ENCODE measurements around the gene KDM5A. TPM values are rescaled to one million over a fixed set of nuclear protein-coding genes. Genes with fewer than 3 reads are reported as not detected.

Gene KDM5A
- polyA plus RNA-seq, 1 donor (not counting 4 experiments of a cell fraction or from before 2014, with no cell fraction given): 14.5 TPM

- peaks cover 18 to 26% of the 10 kb centered on the region in 2 experiments for H3K36me3 ChIP-seq (ENCODE audit: control insufficient read depth in 2 of 2, extremely low read depth in 1 of 2, insufficient read depth in 2 of 2, low read length in 2 of 2)
- FAIRE-seq: no peak
- H3K9me3 ChIP-seq (ENCODE audit: control insufficient read depth, low read depth, low read length): no peaks in the 10 kb centered on the region
- no peak overlapping the region for H2AFZ ChIP-seq (ENCODE audit: control insufficient read depth, low read length)
- dilution Hi-C loops (cut with MboI; ENCODE audit: extremely low pct_ligation_motif_present, low sequenced_read_pairs): no loop called here
- no peak for TF ChIP-seq EZH2 (IDR thresholded peaks at IDR 0.05; ENCODE audit: low read length)
- TF ChIP-seq CTCF (optimal IDR thresholded peaks at IDR 0.05 in 1 of 3, IDR thresholded peaks at IDR 0.05 in 1 of 3, conservative IDR thresholded peaks at IDR 0.05 in 1 of 3; ENCODE audit: extremely low read depth in 1 of 3, insufficient read depth in 2 of 3, low read length in 3 of 3): no peak
- H4K20me1 ChIP-seq (ENCODE audit: control insufficient read depth, extremely low read depth, insufficient read depth, low read length): no peaks in the 10 kb centered on the region
- no peak overlapping the region for H3K4me2 ChIP-seq (ENCODE audit: control insufficient read depth, extremely low read depth, insufficient read depth, low read depth, low read length)
- no peak overlapping the region for H3K4me3 ChIP-seq (ENCODE audit: control insufficient read depth in 2 of 3, extremely low read depth in 1 of 3, insufficient read depth in 2 of 3, low read depth in 1 of 3, low read length in 3 of 3)
- no peaks in the 10 kb centered on the region for H3K9me1 ChIP-seq (ENCODE audit: control insufficient read depth, extremely low read depth, insufficient read depth, low read length)
- no peaks in the 10 kb centered on the region for H3K27me3 ChIP-seq (ENCODE audit: control insufficient read depth, extremely low read depth, insufficient read depth, low read length)
- H3K79me2 ChIP-seq (ENCODE audit: control insufficient read depth, insufficient read depth, low read length): no peaks in the 10 kb centered on the region
- H3K4me1 ChIP-seq (ENCODE audit: control insufficient read depth, extremely low read depth, insufficient read depth, low read length): no peaks in the 10 kb centered on the region
- DNase-seq (ENCODE audit: low read depth, low spot score): no peak
- H3K9ac ChIP-seq (ENCODE audit: control insufficient read depth, extremely low read depth, insufficient read depth, low read length): no peak overlapping the region
- no peak overlapping the region for H3K27ac ChIP-seq (ENCODE audit: control insufficient read depth, insufficient read depth, low read length)
Measured at GRCh38 chr12:308511-308910, 80.6 kb downstream of the KDM5A start.

- dilution Hi-C loops (cut with MboI; ENCODE audit: extremely low pct_ligation_motif_present, low sequenced_read_pairs): no loop called here
Measured at GRCh38 chr12:307406-307805, 81.7 kb downstream of the KDM5A start.

More at GRCh38 chr12:307406-307805, 81.7 kb downstream of the KDM5A start:
- no peak overlapping the region for H2AFZ ChIP-seq (ENCODE audit: control insufficient read depth, low read length)
- FAIRE-seq: no peak
- no peaks in the 10 kb centered on the region for H4K20me1 ChIP-seq (ENCODE audit: control insufficient read depth, extremely low read depth, insufficient read depth, low read length)
- no peak overlapping the region for H3K9ac ChIP-seq (ENCODE audit: control insufficient read depth, extremely low read depth, insufficient read depth, low read length)
- no peaks in the 10 kb centered on the region for H3K9me1 ChIP-seq (ENCODE audit: control insufficient read depth, extremely low read depth, insufficient read depth, low read length)
- H3K27me3 ChIP-seq (ENCODE audit: control insufficient read depth, extremely low read depth, insufficient read depth, low read length): no peaks in the 10 kb centered on the region
- no peak overlapping the region for H3K4me3 ChIP-seq (ENCODE audit: control insufficient read depth in 2 of 3, extremely low read depth in 1 of 3, insufficient read depth in 2 of 3, low read depth in 1 of 3, low read length in 3 of 3)
- H3K79me2 ChIP-seq (ENCODE audit: control insufficient read depth, insufficient read depth, low read length): peaks cover 4% of the 10 kb centered on the region
- TF ChIP-seq CTCF (optimal IDR thresholded peaks at IDR 0.05 in 1 of 3, IDR thresholded peaks at IDR 0.05 in 1 of 3, conservative IDR thresholded peaks at IDR 0.05 in 1 of 3; ENCODE audit: extremely low read depth in 1 of 3, insufficient read depth in 2 of 3, low read length in 3 of 3): no peak
- no peak for TF ChIP-seq EZH2 (IDR thresholded peaks at IDR 0.05; ENCODE audit: low read length)
- no peaks in the 10 kb centered on the region for H3K4me1 ChIP-seq (ENCODE audit: control insufficient read depth, extremely low read depth, insufficient read depth, low read length)
- no peak overlapping the region for H3K4me2 ChIP-seq (ENCODE audit: control insufficient read depth, extremely low read depth, insufficient read depth, low read depth, low read length)
- H3K36me3 ChIP-seq (ENCODE audit: control insufficient read depth in 2 of 2, extremely low read depth in 1 of 2, insufficient read depth in 2 of 2, low read length in 2 of 2): peaks cover 18 to 24% of the 10 kb centered on the region in 2 experiments
- no peak overlapping the region for H3K27ac ChIP-seq (ENCODE audit: control insufficient read depth, insufficient read depth, low read length)
- DNase-seq (ENCODE audit: low read depth, low spot score): no peak
- no peaks in the 10 kb centered on the region for H3K9me3 ChIP-seq (ENCODE audit: control insufficient read depth, low read depth, low read length)

Data from keratinocyte (primary cell).